ENCODE measurements around the gene IL1RAPL2.

DNA sequence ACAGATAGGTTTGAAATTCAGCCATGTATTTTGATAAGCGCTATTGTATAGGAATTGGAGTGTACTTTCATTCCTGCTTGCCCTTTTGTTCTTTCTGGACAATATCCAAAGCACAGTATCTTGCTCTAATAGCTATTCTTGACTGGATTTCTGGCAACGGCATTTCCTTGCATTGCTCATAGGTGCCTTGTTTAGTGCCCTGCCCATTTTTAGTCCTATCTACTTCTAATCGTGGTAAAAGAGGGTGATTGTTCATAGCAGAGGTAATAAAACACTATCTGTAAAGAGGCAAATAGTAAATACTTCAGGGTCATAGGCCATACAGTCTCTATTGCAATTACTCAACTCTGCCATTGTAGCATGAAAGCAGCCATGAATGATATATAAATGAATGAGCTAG, 155.9 kb downstream of the IL1RAPL2 start:
- TF ChIP-seq TAF1 (IDR thresholded peaks at IDR 0.05; ENCODE audit: low read depth) (no peak), RAD21 (IDR thresholded peaks at IDR 0.05; ENCODE audit: low read depth) (no peak), YY1 (IDR thresholded peaks at IDR 0.05; ENCODE audit: low read depth) (no peak)
- TF ChIP-seq, protein P1, sequence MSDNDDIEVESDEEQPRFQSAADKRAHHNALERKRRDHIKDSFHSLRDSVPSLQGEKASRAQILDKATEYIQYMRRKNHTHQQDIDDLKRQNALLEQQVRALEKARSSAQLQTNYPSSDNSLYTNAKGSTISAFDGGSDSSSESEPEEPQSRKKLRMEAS (IDR thresholded peaks at IDR 0.05): no peak
